HUES6 (cell line): ENCODE results near the gene MRPL2.
"Not testable (repeated sequence)": the region's sequence is repeated elsewhere in the genome, so short reads cannot be mapped to it uniquely, and the experiment has no call there.

Experiments used
- H3K27ac ChIP-seq: 2 replicates; pipeline ENCODE4 v1.7.0; 2013; ENCODE audit warnings: low read depth, mild to moderate bottlenecking, low read length, inconsistent platforms
- H3K27me3 ChIP-seq: 2 replicates; pipeline ENCODE4 v1.6.1; 2013; ENCODE audit warnings: low read length; ENCODE audit not compliant: control insufficient read depth, insufficient read depth
- H3K36me3 ChIP-seq: 2 replicates; pipeline ENCODE4 v1.6.1; 2013; ENCODE audit warnings: low read length; ENCODE audit not compliant: control insufficient read depth, insufficient read depth
- H3K4me1 ChIP-seq: 2 replicates; pipeline ENCODE4 v1.6.1; 2013; ENCODE audit warnings: low read length; ENCODE audit not compliant: control insufficient read depth, insufficient read depth
- H3K4me3 ChIP-seq: 2 replicates; pipeline ENCODE4 v1.5.1; 2013; ENCODE audit warnings: low read depth, low read length
- H3K9ac ChIP-seq: one replicate; pipeline ENCODE4 v1.6.1; 2013; ENCODE audit warnings: mild to moderate bottlenecking, low read length
- H3K9me3 ChIP-seq: 2 replicates; pipeline ENCODE4 v1.6.1; 2013; ENCODE audit warnings: low read depth, low read length; ENCODE audit not compliant: control insufficient read depth, insufficient read depth

The MRPL2 gene

GRCh38 chr6:43050981-43051380 lies 8.3 kb downstream of the MRPL2 start:
- Histone ChIP-seq H3K4me3 (no peak overlapping the region), H3K27me3 (no peaks in the 10 kb centered on the region), H3K4me1 (peaks cover 12% of the 10 kb centered on the region), H3K9ac (no peak overlapping the region), H3K36me3 (peaks cover 65% of the 10 kb centered on the region), H3K9me3 (no peaks in the 10 kb centered on the region), H3K27ac (no peak overlapping the region)

GRCh38 chr6:43047998-43048397 lies 11.2 kb downstream of the MRPL2 start:
- peaks cover 11% of the 10 kb centered on the region; the same call in 1 of the 2 replicates for H3K4me1 ChIP-seq
- H3K9ac ChIP-seq = no peak overlapping the region
- no peak overlapping the region for H3K4me3 ChIP-seq
- H3K27ac ChIP-seq = no peak overlapping the region
- peaks cover 81% of the 10 kb centered on the region for H3K36me3 ChIP-seq
- H3K27me3 ChIP-seq = no peaks in the 10 kb centered on the region
- no peaks in the 10 kb centered on the region for H3K9me3 ChIP-seq

- no peak overlapping the region for H3K27ac ChIP-seq
- no peaks in the 10 kb centered on the region for H3K4me1 ChIP-seq
- peaks cover 86% of the 10 kb centered on the region for H3K36me3 ChIP-seq
- no peaks in the 10 kb centered on the region for H3K27me3 ChIP-seq
- no peak overlapping the region for H3K9ac ChIP-seq
- H3K9me3 ChIP-seq = no peaks in the 10 kb centered on the region
- H3K4me3 ChIP-seq = no peak overlapping the region
Measured at GRCh38 chr6:43045371-43045930, 13.8 kb downstream of the MRPL2 start.

- H3K36me3 ChIP-seq = peaks cover 89% of the 10 kb centered on the region
Measured at GRCh38 chr6:43043310-43043709, 15.9 kb downstream of the MRPL2 start.

GRCh38 chr6:43041475-43041874 lies 17.8 kb downstream of the MRPL2 start:
- H3K4me1 ChIP-seq, H3K9me3 ChIP-seq, H3K27ac ChIP-seq, H3K4me3 ChIP-seq, H3K27me3 ChIP-seq, H3K9ac ChIP-seq: not testable (repeated sequence)
- peaks cover 89% of the 10 kb centered on the region for H3K36me3 ChIP-seq

More at GRCh38 chr6:43043310-43043709, 15.9 kb downstream of the MRPL2 start:
- H3K4me1 ChIP-seq = no peaks in the 10 kb centered on the region
- no peaks in the 10 kb centered on the region for H3K9me3 ChIP-seq
- no peak overlapping the region for H3K27ac ChIP-seq
- H3K4me3 ChIP-seq = no peak overlapping the region
- no peaks in the 10 kb centered on the region for H3K27me3 ChIP-seq
- H3K9ac ChIP-seq = no peak overlapping the region

- H3K4me3 ChIP-seq = no peak overlapping the region
- H3K27ac ChIP-seq = no peak overlapping the region
- peaks cover 86% of the 10 kb centered on the region for H3K36me3 ChIP-seq
- H3K4me1 ChIP-seq = no peaks in the 10 kb centered on the region
- no peaks in the 10 kb centered on the region for H3K9me3 ChIP-seq
- no peaks in the 10 kb centered on the region for H3K27me3 ChIP-seq
- H3K9ac ChIP-seq = no peak overlapping the region
Measured at GRCh38 chr6:43040542-43041257, 18.5 kb downstream of the MRPL2 start.

- Histone ChIP-seq H3K36me3 (peaks cover 84% of the 10 kb centered on the region), H3K9me3 (no peaks in the 10 kb centered on the region), H3K27me3 (no peaks in the 10 kb centered on the region), H3K4me3 (no peak overlapping the region), H3K4me1 (no peaks in the 10 kb centered on the region), H3K27ac (no peak overlapping the region), H3K9ac (no peak overlapping the region)
Measured at GRCh38 chr6:43038727-43039126, 20.5 kb downstream of the MRPL2 start.

GRCh38 chr6:43037706-43038105 lies 21.5 kb downstream of the MRPL2 start:
- peaks cover 81% of the 10 kb centered on the region for H3K36me3 ChIP-seq
- no peak overlapping the region for H3K4me3 ChIP-seq
- H3K27ac ChIP-seq = no peak overlapping the region
- no peaks in the 10 kb centered on the region for H3K4me1 ChIP-seq
- H3K9me3 ChIP-seq = no peaks in the 10 kb centered on the region
- H3K27me3 ChIP-seq = no peaks in the 10 kb centered on the region
- H3K9ac ChIP-seq = no peak overlapping the region

GRCh38 chr6:43037197-43037596 lies 22.0 kb downstream of the MRPL2 start:
- H3K4me1 ChIP-seq = no peaks in the 10 kb centered on the region
- no peak overlapping the region for H3K27ac ChIP-seq
- H3K4me3 ChIP-seq = no peak overlapping the region
- no peak overlapping the region for H3K9ac ChIP-seq
- H3K27me3 ChIP-seq = no peaks in the 10 kb centered on the region
- peaks cover 77% of the 10 kb centered on the region for H3K36me3 ChIP-seq
- H3K9me3 ChIP-seq = no peaks in the 10 kb centered on the region

- H3K9me3 ChIP-seq = no peaks in the 10 kb centered on the region
- H3K4me3 ChIP-seq = no peak overlapping the region
- H3K27me3 ChIP-seq = no peaks in the 10 kb centered on the region
- H3K36me3 ChIP-seq = peaks cover 78% of the 10 kb centered on the region
- no peak overlapping the region for H3K9ac ChIP-seq
- H3K4me1 ChIP-seq = no peaks in the 10 kb centered on the region
- H3K27ac ChIP-seq = no peak overlapping the region
Measured at GRCh38 chr6:43036712-43037111, 22.5 kb downstream of the MRPL2 start.

GRCh38 chr6:43035495-43036194 lies 23.6 kb downstream of the MRPL2 start:
- Histone ChIP-seq H3K27ac (no peak overlapping the region), H3K9ac (no peak overlapping the region), H3K27me3 (no peaks in the 10 kb centered on the region), H3K9me3 (no peaks in the 10 kb centered on the region), H3K4me1 (no peaks in the 10 kb centered on the region), H3K36me3 (peaks cover 75% of the 10 kb centered on the region), H3K4me3 (no peak overlapping the region)
